Vagina (tissue), 2 donors: ENCODE data around the gene TMEM114. TPM values are rescaled to one million over a fixed set of nuclear protein-coding genes. Genes with fewer than 3 reads are reported as not detected.

Source experiments
- DNase-seq, 2 donors: peaks; one replicate each; pipeline ENCODE4 v3.0.0-alpha.2; 2017; ENCODE audit errors: extremely low spot score in 2 of 2
- H3K27ac ChIP-seq: fragments of 200-600 bp; sonication (generic); one replicate; pipeline ENCODE4 v1.5.1; 2019
- H3K27me3 ChIP-seq: fragments of 200-600 bp; sonication (generic); one replicate; pipeline ENCODE4 v1.5.1; 2019
- H3K36me3 ChIP-seq, 2 donors: fragments of 200-600 bp; sonication (generic); one replicate each; pipeline ENCODE4 v1.5.1; 2017 to 2019
- H3K4me1 ChIP-seq: fragments of 200-600 bp; sonication (generic); one replicate; pipeline ENCODE4 v1.5.1; 2019
- H3K4me3 ChIP-seq, 2 donors: fragments of 200-600 bp; sonication (generic); 1 replicate in 1 of 2; 2 replicates in 1 of 2; pipeline ENCODE4 v1.5.1; 2016 to 2019
- H3K9me3 ChIP-seq: fragments of 200-600 bp; sonication (generic); one replicate; pipeline ENCODE4 v1.5.1; 2019
- CTCF ChIP-seq, 3 experiments: fragments of 450-650 bp in 2 of 3; fragments of 200-600 bp in 1 of 3; sonication (generic) in 1 of 3; IDR thresholded peaks; one replicate each; pipeline ENCODE4 v1.5.1; 2017 to 2019; ENCODE audit warnings: antibody characterized with exemption in 3 of 3, mild to moderate bottlenecking in 2 of 3, moderate library complexity in 2 of 3
- POLR2A ChIP-seq, 2 donors: fragments of 450-650 bp; IDR thresholded peaks; one replicate each; pipeline ENCODE4 v1.6.1; 2017; ENCODE audit warnings: antibody characterized with exemption in 2 of 2, mild to moderate bottlenecking in 2 of 2, moderate library complexity in 2 of 2
- POLR2AphosphoS5 ChIP-seq, 2 donors: sonication (generic); formaldehyde crosslinking; IDR thresholded peaks; one replicate each; pipeline ENCODE4 v1.9.0; 2017; ENCODE audit warnings: antibody characterized with exemption in 2 of 2, mild to moderate bottlenecking in 2 of 2, low read depth in 1 of 2; ENCODE audit not compliant: insufficient read depth in 1 of 2
- intact Hi-C: fragments of 100-400 bp; cut with DNase I; formaldehyde crosslinking; loops from one replicate; pipeline ENCODE4 v1.15.1; 2023
- total RNA-seq: library from RNA; depleted of rRNA; stranded (reverse); fragments of >200 nt; gene quantifications from one replicate; pipeline ENCODE4 v1.2.3, GENCODE V29; 2016

Gene TMEM114
- not detected for total RNA-seq

GRCh38 chr16:8589900-8590688, at the start of gene TMEM114:
Gene TMEM114 (minus strand): TSS chr16:8590511. CDS start chr16:8589838, 673 bp downstream.
- peaks cover 13% of the 10 kb centered on the region for H3K4me1 ChIP-seq
- H3K27me3 ChIP-seq: peaks cover 4% of the 10 kb centered on the region
- no peaks in the 10 kb centered on the region for H3K36me3 ChIP-seq
- H3K27ac ChIP-seq: no peak within 1 kb of the TSS
- TF ChIP-seq POLR2AphosphoS5 (IDR thresholded peaks at IDR 0.05; ENCODE audit: insufficient read depth in 1 of 2, low read depth in 1 of 2) (no peak), CTCF (IDR thresholded peaks at IDR 0.05) (no peak), POLR2A (IDR thresholded peaks at IDR 0.05) (no peak)
- DNase-seq: no peak
- H3K4me3 ChIP-seq: no peak within 1 kb of the TSS
- H3K9me3 ChIP-seq: no peaks in the 10 kb centered on the region
- intact Hi-C loops: no loop called here

GRCh38 chr16:8639694-8640093, 49.4 kb upstream of the TMEM114 start:
- TF ChIP-seq CTCF (IDR thresholded peaks at IDR 0.05) (no peak), POLR2A (IDR thresholded peaks at IDR 0.05) (no peak), POLR2AphosphoS5 (IDR thresholded peaks at IDR 0.05; ENCODE audit: insufficient read depth in 1 of 2, low read depth in 1 of 2) (no peak)
- Histone ChIP-seq H3K4me1 (no peaks in the 10 kb centered on the region), H3K4me3 (no peak overlapping the region), H3K27me3 (no peaks in the 10 kb centered on the region), H3K9me3 (no peaks in the 10 kb centered on the region), H3K27ac (no peak overlapping the region), H3K36me3 (peaks cover 0 to 88% of the 10 kb centered on the region in 2 donors)
- no peak for DNase-seq
- intact Hi-C loops: no loop called here

- Histone ChIP-seq H3K36me3 (peaks cover 0 to 87% of the 10 kb centered on the region in 2 donors), H3K27ac (no peak overlapping the region), H3K27me3 (no peaks in the 10 kb centered on the region), H3K4me3 (no peak overlapping the region), H3K9me3 (no peaks in the 10 kb centered on the region), H3K4me1 (no peaks in the 10 kb centered on the region)
- intact Hi-C loops: no loop called here
- no peak for TF ChIP-seq POLR2A (IDR thresholded peaks at IDR 0.05)
- TF ChIP-seq POLR2AphosphoS5 (IDR thresholded peaks at IDR 0.05; ENCODE audit: insufficient read depth in 1 of 2, low read depth in 1 of 2): no peak
- TF ChIP-seq CTCF (IDR thresholded peaks at IDR 0.05): no peak
- DNase-seq: no peak
Observed at GRCh38 chr16:8634991-8635736, 44.9 kb upstream of the TMEM114 start.

GRCh38 chr16:8632675-8633182, 42.4 kb upstream of the TMEM114 start:
- no peak for DNase-seq
- intact Hi-C loops: no loop called here
- no peak overlapping the region for H3K27ac ChIP-seq

More at GRCh38 chr16:8632675-8633182, 42.4 kb upstream of the TMEM114 start:
- Histone ChIP-seq H3K27me3 (no peaks in the 10 kb centered on the region), H3K4me3 (no peak overlapping the region), H3K4me1 (no peaks in the 10 kb centered on the region), H3K9me3 (no peaks in the 10 kb centered on the region), H3K36me3 (peaks cover 0 to 90% of the 10 kb centered on the region in 2 donors)
- TF ChIP-seq POLR2A (IDR thresholded peaks at IDR 0.05) (no peak), POLR2AphosphoS5 (IDR thresholded peaks at IDR 0.05; ENCODE audit: insufficient read depth in 1 of 2, low read depth in 1 of 2) (no peak), CTCF (IDR thresholded peaks at IDR 0.05) (no peak)
